Measurements from ENCODE around the gene LY6G6D.

GRCh38 chr6:31683591-31683990, 31.6 kb upstream of the LY6G6D start:
- no peak for TF ChIP-seq CTCF (IDR thresholded peaks at IDR 0.05 in 4 of 5, conservative IDR thresholded peaks at IDR 0.05 in 1 of 5)
- no peak for TF ChIP-seq POLR2A (IDR thresholded peaks at IDR 0.05)

All from gastrocnemius medialis (tissue), 4 donors.